ENCODE results near the gene TRIM42.

DNA sequence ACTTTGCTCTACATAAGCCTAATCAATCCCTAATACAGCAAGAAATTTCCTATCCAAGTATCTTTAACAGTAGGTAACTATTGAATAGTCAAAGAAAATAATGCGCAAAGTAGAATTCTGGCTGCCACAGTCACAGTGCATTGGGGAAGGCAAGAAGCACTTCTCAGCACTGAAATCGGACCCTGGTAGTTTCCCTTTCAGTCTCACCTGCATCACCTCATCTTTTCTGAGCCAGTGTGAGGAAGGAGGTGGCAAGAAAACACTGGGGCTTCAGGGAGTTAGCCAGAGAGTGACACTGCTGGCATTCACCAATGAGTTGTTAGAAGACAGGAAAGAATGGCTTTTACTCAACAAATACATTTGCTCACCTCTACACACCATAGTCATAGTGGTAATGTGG lies 8.3 kb downstream of the TRIM42 start:
- TF ChIP-seq TAF1 (IDR thresholded peaks at IDR 0.05; ENCODE audit: low read depth, low read length) (no peak), POLR2A (IDR thresholded peaks at IDR 0.05; ENCODE audit: low read depth, low read length) (no peak), POLR2AphosphoS5 (IDR thresholded peaks at IDR 0.05; ENCODE audit: low read depth, low read length) (no peak), SPI1 (IDR thresholded peaks at IDR 0.05; ENCODE audit: low read depth, low read length) (no peak), POU2F2 (IDR thresholded peaks at IDR 0.05; ENCODE audit: low read depth, low read length) (no peak), PAX5 (IDR thresholded peaks at IDR 0.05; ENCODE audit: insufficient read depth, low read length, severe bottlenecking) (no peak)
